ENCODE measurements around the gene LY6G6F.

The LY6G6F gene

GRCh38 chr6:31725502-31726350, 19.1 kb downstream of the LY6G6F start:
- no peak for DNase-seq

GRCh38 chr6:31727034-31727716, 20.5 kb downstream of the LY6G6F start:
- DNase-seq = no peak

- DNase-seq = no peak
Measured at GRCh38 chr6:31727717-31728671, 21.3 kb downstream of the LY6G6F start.

GRCh38 chr6:31728767-31729514, 22.3 kb downstream of the LY6G6F start, which contains the start of gene DDAH2:
DDAH2 (minus strand) TSS chr6:31729299; CDS start chr6:31729161, 138 bp downstream.
- DNase-seq = no peak

- no peak for DNase-seq
Measured at GRCh38 chr6:31729515-31729978, 22.9 kb downstream of the LY6G6F start.

GRCh38 chr6:31729979-31730630, 23.4 kb downstream of the LY6G6F start:
- DNase-seq = no peak

- no peak for DNase-seq
Measured at GRCh38 chr6:31730631-31731086, 24.0 kb downstream of the LY6G6F start.

GRCh38 chr6:31732029-31732428, 25.4 kb downstream of the LY6G6F start:
- DNase-seq = no peak

GRCh38 chr6:31733734-31734133, 27.1 kb downstream of the LY6G6F start:
- DNase-seq = no peak

- no peak for DNase-seq
Measured at GRCh38 chr6:31734247-31734820, 27.7 kb downstream of the LY6G6F start.

- DNase-seq = no peak
Measured at GRCh38 chr6:31734821-31735406, 28.2 kb downstream of the LY6G6F start.

GRCh38 chr6:31736021-31736767, 29.5 kb downstream of the LY6G6F start, which contains the start of gene CLIC1:
CLIC1 (minus strand) TSS chr6:31736530; CDS start chr6:31736300, 230 bp downstream.
- peak; percentile 86 for DNase-seq

- DNase-seq = no peak
Measured at GRCh38 chr6:31736768-31737314, 30.2 kb downstream of the LY6G6F start.

GRCh38 chr6:31737315-31737990, 30.8 kb downstream of the LY6G6F start:
- DNase-seq = peak; percentile 72

GRCh38 chr6:31737991-31738979, 31.6 kb downstream of the LY6G6F start:
- peak; percentile 95 for DNase-seq

GRCh38 chr6:31739639-31740396, 33.2 kb downstream of the LY6G6F start, which contains the start of gene MSH5:
MSH5 (plus strand) TSS chr6:31740005; CDS start chr6:31740467, 462 bp downstream.
- DNase-seq = peak; percentile 99
